GM10248 (cell line): Measurements from ENCODE around the gene PAQR6.
A peak's percentile ranks its signal among the peaks of the same experiment; 100 is the strongest.

Source experiments
- CTCF ChIA-PET: fragments of 300-600 bp; sonication (Branson Sonifier 250); formaldehyde crosslinking; extraction: SDS; loops from one replicate; lab custom pipeline; 2021; ENCODE audit warnings: antibody characterized with exemption; lab: Yijun Ruan, JAX
- POLR2A ChIA-PET: fragments of 350-650 bp; sonication (Branson Sonifier 250); formaldehyde crosslinking; extraction: SDS; loops from one replicate; lab custom pipeline; 2020; ENCODE audit warnings: antibody characterized with exemption; lab: Yijun Ruan, JAX
- DNase-seq: peaks from one replicate; pipeline ENCODE4 v3.0.0; 2012; ENCODE audit errors: extremely low spot score
- TF ChIP-seq, protein P1 (sequence below): IDR thresholded peaks from 2 replicates; pipeline ENCODE4 v1.5.1; 2012; ENCODE audit warnings: mild to moderate bottlenecking, low read depth; ENCODE audit errors: extremely low read depth, missing control alignments, control extremely low read depth

The PAQR6 gene

DNA sequence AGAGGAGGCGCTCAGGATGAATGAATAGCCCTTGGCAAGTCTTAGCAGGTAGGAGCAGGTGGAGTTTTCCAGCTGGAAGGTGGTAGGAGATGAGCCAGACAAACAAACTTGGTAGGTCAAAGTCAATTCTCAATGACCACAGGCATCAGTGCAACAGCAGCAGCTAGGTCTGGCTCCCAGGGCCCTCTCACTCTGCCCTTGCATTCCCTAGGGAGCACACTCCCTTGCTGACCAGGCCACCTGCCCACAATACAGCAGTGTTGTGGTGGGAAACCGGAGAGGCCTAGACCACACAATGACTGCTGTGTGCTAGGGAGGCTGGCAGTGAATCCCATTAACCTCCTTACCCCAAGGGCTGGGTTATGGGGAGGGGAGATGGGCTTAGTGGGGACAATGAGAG is 13.0 kb upstream of the PAQR6 start:
- ChIA-PET CTCF (interaction anchor here (0.9 to 4.9 kb wide), 10 partner anchors 10 to 170 kb away, joined by 3 to 24 read pairs (median 4); partner anchors contain the start of gene BGLAP), POLR2A (no interaction called here)
- no peak for DNase-seq
- TF ChIP-seq, protein P1, sequence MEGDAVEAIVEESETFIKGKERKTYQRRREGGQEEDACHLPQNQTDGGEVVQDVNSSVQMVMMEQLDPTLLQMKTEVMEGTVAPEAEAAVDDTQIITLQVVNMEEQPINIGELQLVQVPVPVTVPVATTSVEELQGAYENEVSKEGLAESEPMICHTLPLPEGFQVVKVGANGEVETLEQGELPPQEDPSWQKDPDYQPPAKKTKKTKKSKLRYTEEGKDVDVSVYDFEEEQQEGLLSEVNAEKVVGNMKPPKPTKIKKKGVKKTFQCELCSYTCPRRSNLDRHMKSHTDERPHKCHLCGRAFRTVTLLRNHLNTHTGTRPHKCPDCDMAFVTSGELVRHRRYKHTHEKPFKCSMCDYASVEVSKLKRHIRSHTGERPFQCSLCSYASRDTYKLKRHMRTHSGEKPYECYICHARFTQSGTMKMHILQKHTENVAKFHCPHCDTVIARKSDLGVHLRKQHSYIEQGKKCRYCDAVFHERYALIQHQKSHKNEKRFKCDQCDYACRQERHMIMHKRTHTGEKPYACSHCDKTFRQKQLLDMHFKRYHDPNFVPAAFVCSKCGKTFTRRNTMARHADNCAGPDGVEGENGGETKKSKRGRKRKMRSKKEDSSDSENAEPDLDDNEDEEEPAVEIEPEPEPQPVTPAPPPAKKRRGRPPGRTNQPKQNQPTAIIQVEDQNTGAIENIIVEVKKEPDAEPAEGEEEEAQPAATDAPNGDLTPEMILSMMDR, result no peak

DNA sequence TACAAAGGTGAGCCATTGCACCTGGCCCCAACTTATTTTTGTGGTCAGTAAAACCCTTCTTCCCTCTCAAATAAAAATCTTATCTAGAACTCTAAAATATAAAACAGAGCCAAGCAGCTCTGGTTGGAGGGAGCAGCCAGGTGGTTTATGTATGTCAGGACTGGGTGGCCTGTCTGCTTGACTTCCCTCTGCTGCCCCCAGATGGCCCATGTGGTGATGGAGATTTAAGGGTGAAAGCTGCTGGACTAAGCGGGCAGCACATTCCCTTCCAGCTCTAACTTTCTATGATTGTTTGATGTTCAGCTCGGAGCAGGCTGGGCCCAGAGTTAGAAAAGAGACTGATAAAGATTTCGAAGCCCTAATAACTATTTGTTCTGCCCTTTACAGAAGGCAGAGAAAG is 11.9 kb upstream of the PAQR6 start:
- no peak for DNase-seq
- TF ChIP-seq, protein P1, result peak; percentile 17
- ChIA-PET POLR2A (no interaction called here), CTCF (interaction anchor here (0.7 to 4.9 kb wide), 12 partner anchors 9 to 169 kb away, joined by 3 to 24 read pairs (median 4); partner anchors contain the start of genes BGLAP and TMEM79)

- ChIA-PET POLR2A (no interaction called here), CTCF (interaction anchor here (1.5 to 4.9 kb wide), 5 partner anchors 10 to 168 kb away, joined by 3 to 24 read pairs (median 4); no protein-coding TSS in a partner anchor)
- TF ChIP-seq, protein P1, result no peak
- DNase-seq, result no peak
Observed at GRCh38 chr1:156258859-156259258, 11.0 kb upstream of the PAQR6 start.

DNA sequence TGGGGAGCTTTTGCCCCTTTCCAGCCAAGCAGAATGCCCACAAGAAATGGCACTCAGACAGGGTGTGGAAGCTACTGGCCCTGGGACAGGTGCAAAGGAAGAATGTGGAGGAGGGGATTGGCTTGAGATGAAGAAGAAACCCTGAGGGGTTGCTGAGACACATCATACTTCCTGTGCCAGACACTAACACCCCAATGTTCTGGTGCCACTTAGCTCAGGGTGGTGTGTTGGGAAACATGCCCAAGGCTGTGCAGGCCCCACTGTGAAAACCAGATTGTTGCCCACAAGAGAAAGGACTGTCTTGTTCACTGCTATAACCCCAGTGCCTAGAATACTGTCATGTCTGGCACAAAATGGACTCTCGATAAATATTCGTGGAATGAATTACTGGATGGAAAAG is 9.9 kb upstream of the PAQR6 start:
- ChIA-PET POLR2A (no interaction called here), CTCF (interaction anchor here (0.8 to 1.0 kb wide), 2 partner anchors 12 to 97 kb away, joined by 3 read pairs; no protein-coding TSS in a partner anchor)
- TF ChIP-seq, protein P1, result no peak
- no peak for DNase-seq

DNA sequence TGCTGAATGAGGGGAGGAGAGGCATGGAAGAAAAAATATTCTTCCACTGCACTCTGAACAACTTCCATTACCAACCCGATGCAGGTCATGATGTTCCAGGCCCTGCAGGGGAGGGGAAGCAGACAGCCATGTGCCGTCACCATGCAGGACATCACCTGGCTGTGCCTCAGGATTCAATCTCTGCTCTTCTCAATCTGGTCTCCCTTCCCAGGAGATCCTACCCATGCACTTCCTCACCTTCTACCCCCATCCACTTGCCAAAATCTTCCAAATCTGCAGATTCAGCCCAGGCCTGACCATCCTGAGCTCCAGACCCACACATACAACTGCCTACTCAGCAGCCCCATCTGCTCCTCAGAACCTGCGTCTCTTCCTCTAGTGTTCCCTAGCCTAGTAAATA is 5.8 kb upstream of the PAQR6 start:
- ChIA-PET CTCF (no interaction called here), POLR2A (no interaction called here)
- TF ChIP-seq, protein P1, result no peak
- DNase-seq, result no peak

- POLR2A ChIA-PET, result interaction anchor here (0.6 kb wide), 2 partner anchors 21 to 26 kb away, joined by 10 to 14 read pairs; no protein-coding TSS in a partner anchor
- CTCF ChIA-PET, result interaction anchor here (0.8 to 2.3 kb wide), 9 partner anchors 8 to 185 kb away, joined by 3 to 8 read pairs (median 4); partner anchors contain the start of genes BGLAP, PMF1 and SLC25A44
- TF ChIP-seq, protein P1, result no peak
- no peak for DNase-seq
Observed at GRCh38 chr1:156251527-156251926, 3.7 kb upstream of the PAQR6 start.
